Endometrium (tissue), 2 donors: Measurements from ENCODE around the gene NCK2.

Experiments used
- FAIRE-seq: peaks from 2 replicates; lab custom pipeline; 2012; peaks lifted over from hg19 to GRCh38; lab: Jason Lieb, UNC
- donor health status: control.
- donor health status: control.

The NCK2 gene

DNA sequence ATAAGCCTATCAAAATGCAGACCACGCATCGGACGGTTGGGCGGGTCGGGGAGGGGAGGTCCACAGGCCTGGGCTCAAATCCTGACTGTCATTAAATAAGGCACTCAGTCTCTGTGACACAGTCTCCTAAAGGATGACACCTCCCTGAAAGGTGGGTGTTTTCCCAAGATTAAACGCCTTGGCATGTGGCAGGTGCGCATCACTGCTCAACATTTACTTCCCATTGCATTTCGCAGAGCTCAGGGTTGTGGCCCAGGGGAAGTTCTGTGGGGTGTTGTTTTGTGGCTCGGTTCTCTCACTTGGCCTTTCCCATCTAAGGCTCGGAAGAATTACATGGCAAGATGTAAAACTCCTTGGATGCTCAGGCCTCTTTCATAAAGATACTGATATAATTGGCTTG is 107.4 kb downstream of the NCK2 start:
- FAIRE-seq = no peak

DNA sequence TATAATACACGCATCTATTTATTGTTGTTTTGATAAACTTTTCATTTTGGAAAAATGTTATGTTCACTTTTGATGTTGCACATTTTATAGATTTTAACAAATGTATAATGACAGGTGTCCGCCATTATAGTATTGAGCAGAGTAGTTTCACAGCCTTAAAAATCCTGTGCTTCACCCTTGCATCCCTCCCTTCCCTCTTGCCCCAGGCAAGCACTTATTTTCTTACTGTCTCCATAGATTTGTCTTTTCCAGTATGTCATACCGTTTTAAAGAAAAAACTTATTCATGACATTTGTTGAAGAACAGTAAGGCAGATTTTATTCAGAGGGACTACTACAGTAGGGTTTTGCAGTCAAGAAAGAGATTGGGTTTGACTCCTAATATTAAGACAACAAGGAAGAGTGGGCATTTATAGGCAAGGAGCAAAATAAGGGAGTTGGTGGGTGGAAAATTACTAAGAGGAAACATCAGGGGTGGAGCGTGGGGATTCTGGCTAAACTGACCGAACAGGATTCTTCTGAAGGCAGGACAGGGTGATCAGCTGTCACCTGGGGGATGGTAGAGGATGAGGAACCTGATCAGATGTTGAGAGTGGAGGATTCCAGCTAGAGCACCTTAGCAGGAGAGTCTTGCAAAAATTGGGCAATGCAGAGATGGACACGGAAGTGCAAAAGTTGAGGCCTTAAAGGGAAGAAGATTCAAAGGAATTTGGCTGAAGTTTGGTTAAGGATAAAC is 108.8 kb downstream of the NCK2 start:
- FAIRE-seq = no peak

DNA sequence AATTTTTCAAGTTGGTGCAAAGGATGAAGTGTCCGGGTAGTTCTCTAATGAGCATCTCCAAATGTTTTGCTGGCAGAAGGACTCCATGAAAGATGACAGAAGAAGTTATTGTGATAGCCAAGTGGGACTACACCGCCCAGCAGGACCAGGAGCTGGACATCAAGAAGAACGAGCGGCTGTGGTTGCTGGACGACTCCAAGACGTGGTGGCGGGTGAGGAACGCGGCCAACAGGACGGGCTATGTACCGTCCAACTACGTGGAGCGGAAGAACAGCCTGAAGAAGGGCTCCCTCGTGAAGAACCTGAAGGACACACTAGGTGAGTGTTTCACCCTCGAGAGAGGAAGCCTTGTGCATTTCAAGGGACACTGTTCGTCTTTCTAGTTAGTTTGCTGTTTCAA is 110.3 kb downstream of the NCK2 start:
- FAIRE-seq = no peak

DNA sequence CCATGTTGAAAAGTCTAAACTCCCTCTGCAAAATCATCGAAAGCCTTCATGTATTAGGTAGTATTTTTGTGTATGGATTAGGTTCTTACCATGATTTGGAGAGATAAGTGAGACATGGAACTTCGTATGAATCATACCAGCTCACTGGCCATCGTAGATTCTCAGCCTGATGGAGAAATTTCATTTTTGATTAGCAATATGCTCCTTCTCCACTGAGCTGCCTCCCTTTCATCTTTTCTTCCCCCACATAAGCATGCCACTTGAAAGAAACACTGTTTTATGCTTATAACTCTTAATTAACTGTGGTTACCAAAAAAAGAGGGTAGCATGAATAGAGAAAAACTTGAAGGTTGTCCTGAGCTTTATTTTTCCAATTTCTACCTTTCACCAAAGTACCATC is 111.9 kb downstream of the NCK2 start:
- no peak for FAIRE-seq

DNA sequence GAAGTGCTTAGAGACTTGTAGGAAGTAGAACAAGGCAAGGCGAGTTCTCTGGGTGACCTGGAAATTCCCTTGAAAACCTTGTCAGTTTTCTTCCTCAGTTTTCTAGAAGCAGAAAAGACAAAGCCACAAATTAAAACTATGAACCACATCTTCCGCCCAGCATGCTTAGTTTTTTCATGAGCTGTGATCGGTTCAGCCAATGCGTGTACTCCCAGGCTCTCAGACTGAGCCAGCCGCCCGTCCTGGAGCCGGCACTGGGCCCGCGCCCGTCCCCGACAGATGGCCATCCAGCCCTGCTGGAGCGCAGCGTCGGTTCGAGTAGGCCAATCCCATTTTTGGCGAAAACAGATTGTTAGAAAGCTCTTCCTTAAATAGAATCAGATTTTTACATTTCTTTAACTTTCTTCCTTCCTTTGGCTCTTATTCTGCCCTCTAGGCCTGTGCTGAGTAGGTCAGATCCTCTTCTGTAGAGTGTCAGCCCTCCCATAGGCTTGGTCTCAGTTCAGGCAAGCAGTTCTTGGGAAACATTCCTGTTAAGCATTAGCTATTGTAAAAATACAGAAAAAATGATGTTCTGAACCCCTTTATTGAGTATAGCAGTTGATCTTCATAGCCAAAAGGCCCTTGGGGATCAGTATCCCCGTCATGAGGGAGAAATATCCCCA is 112.5 kb downstream of the NCK2 start:
- FAIRE-seq = no peak

DNA sequence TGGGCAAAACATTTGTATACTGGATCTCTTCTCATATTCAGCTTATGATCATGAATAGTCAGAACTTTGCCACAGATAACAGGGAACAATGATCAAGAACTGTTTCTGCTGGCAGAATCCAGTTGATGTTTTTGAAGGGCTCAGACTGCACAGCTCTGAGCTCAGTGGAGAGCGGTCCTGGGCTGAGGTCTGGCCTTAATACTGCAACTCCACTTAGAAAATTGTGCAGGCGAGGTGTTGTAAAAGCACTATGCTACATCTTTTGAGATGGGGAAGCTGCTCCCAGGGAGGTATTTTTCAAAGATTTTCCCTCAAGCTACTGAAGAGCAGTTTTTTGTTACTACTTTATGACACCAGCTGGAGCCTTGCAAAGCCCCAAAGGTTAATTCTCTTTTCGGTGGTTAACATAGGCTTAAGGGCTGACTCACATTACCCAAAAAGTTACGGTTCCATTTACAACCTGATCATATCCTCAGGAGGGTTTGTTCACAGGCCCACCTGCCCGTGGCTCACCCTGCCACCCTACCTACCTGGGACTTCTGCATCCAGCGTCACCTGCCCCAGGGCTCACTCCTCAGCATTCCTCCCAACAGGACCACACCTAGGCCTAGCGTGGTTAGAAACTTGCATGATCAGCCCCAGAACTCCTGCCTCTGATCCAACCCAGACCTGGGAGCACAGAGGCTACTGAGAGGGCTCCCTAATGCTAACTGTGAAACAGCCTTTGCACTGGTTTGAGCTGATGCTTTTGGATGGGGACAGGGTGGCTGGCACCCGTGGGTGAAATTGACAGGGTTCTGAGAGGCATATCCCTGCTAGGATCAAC is 114.4 kb downstream of the NCK2 start:
- no peak for FAIRE-seq

DNA sequence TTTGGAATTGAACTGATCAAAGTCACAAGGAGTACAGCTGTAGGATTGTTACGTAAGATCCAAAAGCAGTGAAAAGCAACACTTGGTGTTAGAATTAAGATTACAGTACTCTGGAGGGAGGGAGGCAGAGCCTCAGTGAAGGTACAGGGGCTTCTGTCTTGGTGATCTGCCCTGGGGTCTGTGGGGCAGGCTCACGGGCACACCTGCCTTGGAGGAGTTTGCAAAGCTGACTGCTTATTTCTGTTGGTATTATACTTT is 114.9 kb downstream of the NCK2 start:
- no peak for FAIRE-seq

DNA sequence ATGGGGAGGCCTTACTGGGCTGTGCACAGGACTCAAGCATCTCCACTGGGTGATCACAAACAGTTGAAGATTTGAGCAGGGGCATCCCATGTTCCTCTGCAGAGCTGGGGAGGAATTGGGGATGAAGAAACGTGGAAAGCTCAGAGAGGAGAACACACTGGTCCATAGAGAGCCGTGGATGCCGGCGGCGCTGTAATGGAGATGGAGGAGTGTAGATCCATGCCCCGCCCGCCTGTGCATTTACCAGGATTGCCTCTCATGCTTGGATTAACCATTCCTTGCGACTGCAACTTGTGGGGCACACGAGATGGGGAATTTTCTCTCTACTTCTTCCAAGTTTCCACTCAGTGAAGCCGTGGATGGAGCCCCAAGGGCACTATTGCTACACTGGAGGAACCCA is 115.9 kb downstream of the NCK2 start:
- no peak for FAIRE-seq

DNA sequence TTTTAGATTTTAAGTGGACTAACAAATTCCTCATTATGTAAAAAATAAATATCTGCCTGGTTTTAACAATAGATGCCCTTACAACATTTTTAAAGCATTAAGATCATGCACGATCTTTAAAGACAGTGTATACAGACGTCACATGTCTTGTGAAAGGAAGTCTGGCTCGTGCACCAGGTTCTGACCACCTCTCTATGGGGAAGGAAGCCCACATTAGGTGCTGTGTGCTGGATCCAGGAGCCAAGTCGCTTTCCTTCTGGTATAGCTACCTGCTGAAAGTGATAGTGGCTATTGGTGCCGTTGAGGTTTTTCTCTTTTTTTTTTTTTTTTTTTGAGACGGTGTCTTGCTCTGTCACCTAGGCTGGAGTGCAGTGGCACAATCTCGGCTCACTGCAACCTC is 116.5 kb downstream of the NCK2 start:
- no peak for FAIRE-seq

DNA sequence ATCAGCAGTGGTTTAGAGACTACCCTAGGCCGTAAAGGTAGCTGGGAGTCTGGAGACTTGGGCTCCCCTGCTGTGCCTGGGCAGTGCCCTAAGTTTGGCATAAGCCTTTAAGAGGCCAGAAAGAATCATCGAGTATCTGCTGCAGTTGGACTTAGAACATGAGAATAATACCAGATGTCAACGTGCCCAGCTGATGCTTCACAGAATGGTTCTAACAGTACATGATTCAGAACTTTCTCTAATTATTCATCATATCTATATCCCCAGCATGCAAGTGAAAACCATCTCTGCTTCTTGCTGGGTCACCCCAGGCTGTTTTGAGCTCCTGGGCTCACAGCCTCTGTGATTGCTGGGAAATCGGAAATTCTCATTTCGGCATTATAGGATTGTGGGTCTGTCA is 118.1 kb downstream of the NCK2 start:
- FAIRE-seq = no peak

DNA sequence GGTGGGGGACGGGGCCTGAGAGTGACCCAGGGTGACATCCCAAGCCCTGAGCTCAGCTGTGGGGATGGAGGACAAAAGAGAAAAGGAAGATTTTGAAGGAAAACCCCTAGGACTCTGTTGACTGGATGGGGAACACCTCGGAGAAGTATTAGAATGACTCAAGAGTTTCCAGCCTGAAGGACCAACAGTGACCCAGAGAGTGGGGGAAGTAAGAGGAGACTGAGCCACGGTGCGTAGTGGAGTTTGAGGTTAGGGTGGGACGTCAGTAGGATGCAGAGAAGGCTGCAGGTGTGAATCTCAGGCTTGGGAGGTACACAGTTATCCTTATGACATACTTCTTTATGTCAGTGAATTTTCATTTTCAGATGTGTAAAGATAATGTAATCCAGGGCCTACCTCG is 119.5 kb downstream of the NCK2 start:
- no peak for FAIRE-seq

DNA sequence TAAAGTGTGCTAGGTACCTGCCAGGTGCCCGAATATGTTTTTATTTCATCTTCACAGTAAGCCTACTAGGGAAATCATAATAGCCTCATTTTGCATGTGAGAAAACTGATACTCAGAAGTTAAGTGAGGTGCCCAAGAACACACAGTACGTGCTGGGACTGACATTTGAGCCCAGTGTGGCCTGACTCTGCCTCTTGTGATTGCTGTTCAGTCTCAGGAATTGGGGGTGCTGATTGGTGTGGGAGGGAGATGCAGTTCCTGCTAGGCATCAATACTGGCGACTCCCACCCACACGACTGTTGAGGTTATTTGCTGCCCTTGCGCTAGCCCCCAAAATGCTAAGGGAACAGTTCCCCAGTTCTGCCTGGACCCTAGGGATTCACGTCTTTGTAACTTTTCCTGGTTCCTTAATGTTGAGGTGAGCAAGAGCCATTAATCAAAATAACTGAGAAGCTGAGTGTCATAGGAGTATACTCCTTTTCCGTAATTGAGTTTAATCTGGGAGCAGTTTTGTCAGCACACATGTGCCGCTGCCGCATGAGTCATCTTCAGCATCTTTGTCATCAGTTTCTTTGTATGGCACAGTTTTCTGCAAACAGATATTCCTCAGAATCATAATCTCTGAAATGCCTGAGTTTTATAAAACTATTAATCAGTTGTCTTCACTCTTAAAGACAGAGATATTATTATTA is 120.7 kb downstream of the NCK2 start:
- no peak for FAIRE-seq

DNA sequence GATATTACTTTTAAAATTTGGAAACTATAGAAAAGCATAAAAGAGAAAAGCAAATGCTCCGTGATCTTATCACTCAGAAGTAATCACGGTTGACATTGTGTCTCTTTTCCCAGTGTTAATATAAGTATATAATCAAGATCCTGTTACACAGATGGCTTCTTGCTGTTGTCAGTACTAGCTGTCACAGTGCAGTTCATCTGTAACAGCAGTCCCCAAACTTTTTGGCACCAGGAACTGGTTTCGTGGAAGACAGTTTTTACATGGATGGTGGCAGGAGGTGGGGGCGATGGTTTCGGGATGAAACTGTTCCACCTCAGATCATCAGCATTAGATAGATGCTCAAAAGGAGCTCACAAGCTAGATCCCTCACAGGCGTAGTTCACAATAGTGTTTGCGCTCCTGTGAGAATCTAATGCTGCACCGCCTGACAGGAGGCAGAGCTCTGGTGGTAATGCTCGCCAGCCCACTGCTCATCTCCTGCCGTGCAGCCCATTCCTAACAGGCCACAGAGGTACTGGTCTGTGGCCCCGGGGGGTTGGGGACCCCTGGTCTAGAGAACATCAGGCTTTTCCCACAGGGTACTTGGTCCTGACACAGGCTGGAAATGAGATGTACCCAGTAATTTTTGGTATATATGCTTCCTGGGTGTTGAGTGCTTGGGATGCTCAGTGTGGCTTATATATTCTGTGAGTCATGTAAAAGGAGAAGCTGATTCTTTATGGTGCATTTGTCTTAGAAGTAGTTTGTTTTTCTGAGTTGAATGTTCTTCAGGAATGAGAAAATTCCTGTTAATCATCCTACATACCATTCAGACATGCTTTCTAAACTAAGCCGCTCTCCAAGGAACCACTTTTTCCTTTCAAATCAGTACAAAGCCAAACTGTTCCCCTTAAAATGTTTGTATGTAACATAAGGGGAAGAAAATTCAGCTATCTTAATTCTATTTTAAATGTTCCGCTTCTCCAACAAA is 121.8 kb downstream of the NCK2 start:
- no peak for FAIRE-seq

DNA sequence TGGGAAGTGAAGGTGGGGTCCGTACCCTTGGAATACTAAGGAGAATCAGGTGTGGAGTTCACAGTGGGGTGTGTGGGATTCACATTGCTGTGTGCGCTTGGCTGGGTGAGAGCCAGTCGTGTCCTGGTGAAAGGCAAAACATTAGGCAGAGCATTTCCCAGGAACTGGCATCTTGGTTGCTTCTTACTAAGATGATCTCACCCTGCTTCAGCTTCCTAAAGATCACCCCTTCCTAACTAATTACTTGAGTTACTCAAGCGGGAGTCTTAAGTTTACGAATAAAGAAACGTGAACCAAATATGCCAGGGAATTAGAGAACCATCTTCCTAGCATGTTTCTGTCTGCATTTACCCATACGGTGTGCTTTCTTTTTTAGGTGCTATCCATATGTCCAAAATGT is 122.9 kb downstream of the NCK2 start:
- no peak for FAIRE-seq

DNA sequence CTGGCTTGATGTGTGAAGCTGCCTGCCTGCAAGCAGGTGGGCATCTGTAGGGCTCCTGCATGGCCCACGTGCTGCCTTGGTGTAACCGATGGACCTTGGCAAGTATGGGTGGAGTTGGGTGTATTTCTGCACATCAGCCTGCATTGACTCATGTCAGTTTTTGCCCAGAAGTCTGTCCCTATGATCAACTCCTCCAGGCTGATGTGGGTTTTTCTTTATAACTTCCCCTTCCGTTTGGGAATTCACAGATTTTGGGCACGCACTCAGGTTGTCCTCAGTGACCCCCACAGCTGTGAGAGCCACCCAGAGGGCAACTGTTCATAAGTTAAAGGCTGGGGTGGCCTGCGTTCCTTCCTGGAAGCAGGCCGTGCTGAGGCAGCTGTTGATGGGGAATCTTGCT is 123.3 kb downstream of the NCK2 start:
- no peak for FAIRE-seq

DNA sequence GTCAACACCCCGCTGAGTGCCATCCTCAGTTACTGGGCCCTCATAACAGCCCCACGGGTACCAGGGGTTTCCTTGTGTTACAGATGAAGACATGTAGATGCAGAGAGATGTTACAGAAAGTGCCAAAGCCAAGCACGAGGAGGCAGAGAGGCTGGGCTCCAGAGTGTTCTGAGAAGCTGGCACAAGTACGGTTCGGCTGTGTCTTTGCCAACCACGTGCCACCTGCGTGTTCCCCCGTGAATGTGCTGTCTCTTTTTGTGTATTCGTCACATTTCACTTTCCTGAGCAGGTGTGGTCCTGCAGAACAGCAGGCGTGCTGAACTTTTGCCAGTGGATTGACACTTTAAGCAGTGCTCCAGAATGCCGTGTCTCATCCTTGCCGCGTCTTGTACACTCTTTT is 124.6 kb downstream of the NCK2 start:
- FAIRE-seq = no peak

DNA sequence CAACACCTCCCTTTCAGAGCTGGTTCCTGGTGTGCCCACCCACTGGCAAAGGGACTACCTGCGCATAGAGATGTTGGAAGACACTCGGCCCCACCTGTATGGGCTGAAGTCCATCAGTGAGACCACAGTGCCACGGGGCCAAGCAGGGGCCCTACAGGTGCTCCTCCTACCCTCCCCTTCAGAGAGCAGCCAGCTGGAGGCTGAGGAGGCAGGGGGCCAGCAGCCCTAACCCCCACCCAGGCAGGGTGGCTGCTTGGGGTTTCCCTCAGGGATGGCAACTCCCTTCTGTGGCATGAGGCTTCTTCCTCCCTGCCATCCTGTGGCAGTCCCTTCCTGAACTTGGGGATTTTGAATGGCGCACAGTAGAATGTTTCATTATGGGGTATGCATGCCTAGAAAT is 125.3 kb downstream of the NCK2 start:
- FAIRE-seq = no peak

DNA sequence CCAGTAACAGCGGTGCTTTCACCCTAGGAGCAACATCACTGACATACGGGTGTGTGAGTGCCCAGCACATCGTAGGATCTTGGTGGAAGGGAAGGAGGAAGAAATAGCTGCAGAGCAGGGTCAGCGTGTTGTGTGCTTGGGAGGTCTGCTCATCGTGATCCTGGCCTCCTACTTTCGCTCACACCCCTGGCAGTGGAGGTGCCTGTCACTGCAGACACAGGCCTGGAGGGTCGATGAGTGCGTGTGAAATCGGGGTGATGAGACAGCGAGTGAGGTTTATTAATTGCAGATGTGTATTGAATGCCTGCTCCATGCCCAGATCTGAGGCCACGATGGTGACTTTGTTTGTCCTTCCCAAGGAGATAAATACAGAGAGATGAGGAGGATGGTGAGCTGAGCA is 126.1 kb downstream of the NCK2 start:
- no peak for FAIRE-seq

DNA sequence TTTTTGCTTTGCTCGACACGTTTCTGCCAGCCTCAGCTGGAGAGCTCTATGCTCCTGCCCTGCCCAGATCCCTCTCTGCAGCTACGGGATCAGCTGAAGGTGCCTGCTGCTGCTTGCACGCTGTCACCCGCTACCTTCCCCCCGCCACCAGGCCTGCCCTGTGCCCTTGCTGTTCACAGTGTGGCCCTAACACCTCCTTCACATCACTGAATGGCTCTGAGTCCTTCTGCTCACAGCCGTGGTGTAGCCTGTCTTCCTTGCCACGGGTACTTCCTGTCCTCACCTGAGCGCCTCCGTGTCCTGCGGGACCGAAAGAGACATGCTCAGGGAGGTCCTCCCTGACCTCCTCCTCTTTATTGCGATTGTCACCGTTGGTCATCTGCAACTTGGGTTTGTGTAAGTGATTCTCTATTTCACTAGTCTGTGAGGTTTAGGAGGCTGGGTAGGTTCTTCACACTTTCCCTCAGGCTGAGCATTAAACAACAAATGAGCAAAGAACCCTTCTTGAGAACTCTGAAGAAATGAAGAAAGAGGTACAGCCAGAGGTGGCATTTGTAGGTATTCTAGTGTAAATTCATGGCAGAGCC is 127.5 kb downstream of the NCK2 start:
- no peak for FAIRE-seq

DNA sequence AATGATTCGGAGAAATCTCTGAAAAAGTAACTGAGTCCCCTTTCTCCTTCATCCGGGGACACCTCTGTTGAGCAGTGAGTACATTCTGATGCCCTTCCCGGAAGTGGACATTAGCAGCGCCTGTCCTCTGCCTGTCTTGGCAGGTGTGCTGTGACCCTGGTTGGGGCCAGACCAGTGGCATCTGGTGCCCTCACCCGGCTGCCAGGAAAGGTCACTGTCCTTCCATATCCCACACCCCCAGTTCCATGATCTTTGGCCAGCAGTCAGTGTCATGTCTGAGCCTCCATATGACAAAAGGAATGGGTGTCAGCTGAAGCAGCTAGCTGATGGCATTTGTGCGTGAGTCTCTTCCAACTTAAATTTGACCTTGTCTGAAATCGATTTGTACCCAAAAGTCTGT is 128.1 kb downstream of the NCK2 start:
- FAIRE-seq = no peak

DNA sequence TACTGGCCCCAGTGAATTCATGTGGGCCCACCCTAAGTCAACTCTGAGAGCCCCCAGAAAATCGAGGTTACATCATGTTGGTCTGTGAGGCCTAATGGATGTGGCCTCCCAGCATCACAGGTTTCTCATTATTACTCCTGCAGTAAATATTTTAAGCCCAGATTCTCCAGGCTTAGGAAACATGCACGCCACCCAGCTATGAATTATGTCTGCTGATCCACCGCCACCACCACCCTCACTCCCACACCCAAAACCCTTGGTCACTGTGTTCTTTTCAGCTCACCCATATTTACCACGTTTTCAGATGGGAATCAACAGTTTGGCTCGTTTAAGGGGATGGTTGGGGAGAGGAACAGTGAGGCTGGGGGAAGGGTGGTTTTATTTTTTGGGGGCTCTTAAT is 128.6 kb downstream of the NCK2 start:
- no peak for FAIRE-seq
